GM12878 (cell line): ENCODE measurements around the gene DDX4. TPM values are rescaled to one million over a fixed set of nuclear protein-coding genes. Genes with fewer than 3 reads are reported as not detected.

Experiments used
- ATAC-seq: fragments of 200-7000 bp; cut with Tn5 transposase; 3 replicates; pipeline ENCODE4 v1.9.1; 2020; ENCODE audit warnings: mild to moderate bottlenecking, moderate library complexity
- BruUV-seq: library from RNA; stranded (reverse); fragments of 400-500 nt; replicated peaks from 2 replicates; lab custom pipeline; 2021; lab: Mats Ljungman, UMichigan
- CTCF ChIA-PET: fragments of 300-600 bp; sonication (Branson Sonifier 250); formaldehyde crosslinking; extraction: SDS; loops from one replicate; lab custom pipeline; 2021; ENCODE audit warnings: inconsistent platforms; lab: Yijun Ruan, JAX
- POLR2A ChIA-PET: fragments of 350-600 bp; formaldehyde crosslinking; extraction: SDS; loops from one replicate; lab custom pipeline; 2021; ENCODE audit warnings: inconsistent platforms; lab: Charles Lee
- RAD21 ChIA-PET: fragments of 300-600 bp; sonication (Branson Sonifier 250); formaldehyde crosslinking; loops from one replicate; lab custom pipeline; 2023; ENCODE audit warnings: antibody characterized with exemption; ENCODE audit not compliant: unreplicated experiment; lab: Charles Lee
- SMC1A ChIA-PET: fragments of 300-600 bp; sonication (Branson Sonifier 250); formaldehyde crosslinking; loops from one replicate; lab custom pipeline; 2023; ENCODE audit not compliant: unreplicated experiment, uncharacterized antibody; lab: Charles Lee
- DNase-seq: peaks from one replicate; pipeline ENCODE4 v3.0.0-alpha.2; 2011; ENCODE audit warnings: low read depth, low spot score
- FAIRE-seq: peaks from 3 replicates; lab custom pipeline; 2011; peaks lifted over from hg19 to GRCh38; lab: Jason Lieb, UNC
- H2AFZ ChIP-seq: 2 replicates; pipeline ENCODE4 v1.6.0; 2011; ENCODE audit warnings: low read depth, low read length, control low read depth; ENCODE audit not compliant: control insufficient read depth
- H3K27ac ChIP-seq: 2 replicates; pipeline ENCODE4 v1.5.1; 2011; ENCODE audit warnings: control low read depth; ENCODE audit not compliant: control insufficient read depth, insufficient read depth
- H3K27me3 ChIP-seq, 2 experiments: replicated peaks in 1 of 2; 2 replicates each; pipeline versions ENCODE4 v1.6.0 to v1.6.1; 2011; ENCODE audit warnings: low read length in 1 of 2; ENCODE audit not compliant: control insufficient read depth in 2 of 2, insufficient read depth in 2 of 2
- H3K36me3 ChIP-seq, 2 experiments: 2 replicates each; pipeline ENCODE4 v1.5.1; 2011; ENCODE audit warnings: low read length in 1 of 2; ENCODE audit not compliant: control insufficient read depth in 2 of 2, insufficient read depth in 2 of 2
- H3K4me1 ChIP-seq: 2 replicates; pipeline ENCODE4 v1.6.1; 2011; ENCODE audit warnings: mild to moderate bottlenecking, low read length, moderate library complexity, mixed read lengths; ENCODE audit not compliant: control insufficient read depth, insufficient read depth
- H3K4me2 ChIP-seq: 2 replicates; pipeline ENCODE4 v1.6.0; 2011; ENCODE audit warnings: control low read depth; ENCODE audit not compliant: control insufficient read depth, insufficient read depth
- H3K4me3 ChIP-seq: fragments of 200-600 bp; sonication (generic); 2 replicates; pipeline ENCODE4 v1.5.1; 2016
- H3K79me2 ChIP-seq: 2 replicates; pipeline ENCODE4 v1.6.0; 2011; ENCODE audit warnings: low read length; ENCODE audit not compliant: control insufficient read depth, insufficient read depth
- H3K9ac ChIP-seq: 2 replicates; pipeline ENCODE4 v1.8.0; 2011; ENCODE audit warnings: low read length, control low read depth, mixed read lengths; ENCODE audit not compliant: control insufficient read depth, insufficient read depth
- H3K9me3 ChIP-seq: replicated peaks from 3 replicates; pipeline ENCODE4 v1.5.1; 2011; ENCODE audit warnings: mild to moderate bottlenecking, low read length; ENCODE audit not compliant: control insufficient read depth, insufficient read depth
- H4K20me1 ChIP-seq: 2 replicates; pipeline ENCODE4 v1.6.0; 2011; ENCODE audit not compliant: control insufficient read depth, insufficient read depth
- BCL11A ChIP-seq: IDR thresholded peaks from 2 replicates; pipeline ENCODE4 v1.6.1; 2011; ENCODE audit warnings: low read depth, low read length
- BRCA1 ChIP-seq: IDR thresholded peaks from 2 replicates; pipeline ENCODE4 v1.6.1; 2011; ENCODE audit warnings: low read depth, low read length, improper control_type of control experiment
- CHD2 ChIP-seq: IDR thresholded peaks from 2 replicates; pipeline ENCODE4 v1.6.1; 2011; ENCODE audit warnings: low read depth, low read length, improper control_type of control experiment, borderline replicate concordance
- HDAC6 ChIP-seq: fragments of 200-600 bp; sonication (generic); IDR thresholded peaks from one replicate; pipeline ENCODE4 v1.8.0; 2017; ENCODE audit warnings: antibody characterized with exemption; ENCODE audit not compliant: unreplicated experiment
- IKZF2 ChIP-seq, 2 experiments: fragments of 450-650 bp; IDR thresholded peaks; 2 replicates each; pipeline ENCODE4 v1.6.1; 2017; ENCODE audit warnings: mild to moderate bottlenecking in 2 of 2, moderate library complexity in 2 of 2
- IRF3 ChIP-seq: fragments of 450-650 bp; IDR thresholded peaks from 2 replicates; pipeline ENCODE4 v1.6.1; 2014; ENCODE audit warnings: mild to moderate bottlenecking
- JUNB ChIP-seq: IDR thresholded peaks from 2 replicates; pipeline ENCODE4 v1.6.1; 2016; ENCODE audit warnings: antibody characterized with exemption, mild to moderate bottlenecking
- JUND ChIP-seq: IDR thresholded peaks from 2 replicates; pipeline ENCODE4 v1.6.1; 2012; ENCODE audit warnings: low read depth, mild to moderate bottlenecking, low read length, improper control_type of control experiment, moderate library complexity
- KLF5 ChIP-seq: fragments of 450-650 bp; IDR thresholded peaks from 2 replicates; pipeline ENCODE4 v1.6.1; 2014; ENCODE audit warnings: mild to moderate bottlenecking; ENCODE audit not compliant: partially characterized antibody
- MLLT1 ChIP-seq: fragments of 450-650 bp; IDR thresholded peaks from 2 replicates; pipeline ENCODE4 v1.6.1; 2016; ENCODE audit warnings: mild to moderate bottlenecking
- MYC ChIP-seq: IDR thresholded peaks from 2 replicates; pipeline ENCODE4 v1.6.1; 2011; ENCODE audit warnings: mild to moderate bottlenecking, low read length, moderate library complexity, inconsistent platforms; ENCODE audit not compliant: insufficient read depth, insufficient replicate concordance, insufficient read length, severe bottlenecking
- NFIC ChIP-seq: IDR thresholded peaks from 2 replicates; pipeline ENCODE4 v1.6.1; 2012; ENCODE audit warnings: low read depth, mild to moderate bottlenecking, inconsistent platforms, low read length, moderate library complexity
- NFXL1 ChIP-seq: fragments of 450-650 bp; IDR thresholded peaks from 2 replicates; pipeline ENCODE4 v1.6.1; 2017; ENCODE audit warnings: antibody characterized with exemption, mild to moderate bottlenecking, borderline replicate concordance
- NR2C1 ChIP-seq: fragments of 450-650 bp; IDR thresholded peaks from 2 replicates; pipeline ENCODE4 v1.6.1; 2017; ENCODE audit warnings: antibody characterized with exemption, mild to moderate bottlenecking, moderate library complexity
- NR2F1 ChIP-seq: fragments of 450-650 bp; conservative IDR thresholded peaks from 2 replicates; pipeline ENCODE4 v1.6.1; 2017; ENCODE audit warnings: mild to moderate bottlenecking
- SMC3 ChIP-seq: IDR thresholded peaks from 2 replicates; pipeline ENCODE4 v1.6.1; 2011; ENCODE audit warnings: low read length, improper control_type of control experiment, borderline replicate concordance
- SP1 ChIP-seq: IDR thresholded peaks from one replicate; pipeline ENCODE4 v1.6.1; 2011; ENCODE audit warnings: low read depth, low read length
- SPI1 ChIP-seq: IDR thresholded peaks from 2 replicates; pipeline ENCODE4 v1.6.1; 2011; ENCODE audit warnings: low read depth, mild to moderate bottlenecking, low read length, moderate library complexity, borderline replicate concordance; ENCODE audit not compliant: insufficient read depth
- ZNF217 ChIP-seq: fragments of 450-650 bp; IDR thresholded peaks from 2 replicates; pipeline ENCODE4 v1.6.1; 2017; ENCODE audit warnings: antibody characterized with exemption, mild to moderate bottlenecking
- WGBS: methylation state at CpG from one replicate; pipeline ENCODE4 v1.1.6; 2016; ENCODE audit warnings: low lambda C conversion rate; ENCODE audit not compliant: insufficient replicate concordance, insufficient coverage; ENCODE audit errors: missing lambda C conversion rate; 5-methylcytosine and 5-hydroxymethylcytosine counted together
- in situ Hi-C: fragments of 300-500 bp; cut with MboI; formaldehyde crosslinking; loops from 9 replicates; pipeline ENCODE4 v1.14.3; 2018; ENCODE audit warnings: mixed read lengths
- intact Hi-C: fragments of 100-400 bp; cut with micrococcal nuclease; formaldehyde crosslinking; loops from one replicate; pipeline ENCODE4 v1.14.2; 2022; ENCODE audit not compliant: unreplicated experiment
- polyA plus RNA-seq, 11 experiments: library from polyadenylated mRNA; depleted of rRNA in 4 of 11; unstranded in 6 of 11; stranded (reverse) in 5 of 11; fragments of >200 nt; fragmentation: Nextera tagmentation in 4 of 11; fragmentation: Illumina TruSeq in 1 of 11; extraction: Ambion mirVana in 4 of 11; extraction: Trizol in 1 of 11; gene quantifications; 1 replicate in 1 of 11; 2 replicates in 10 of 11; pipeline versions ENCODE4 v1.2.1 to v1.2.3, GENCODE V29; 2011 to 2016; ENCODE audit warnings: inconsistent platforms in 2 of 11, missing spikeins in 2 of 11, low read depth in 1 of 11
- total RNA-seq, 4 experiments: library from RNA; depleted of rRNA in 3 of 4; stranded (reverse); fragments of >200 nt in 3 of 4; fragmentation: Illumina TruSeq in 1 of 4; extraction: Trizol in 1 of 4; gene quantifications; 2 replicates each; pipeline versions ENCODE4 v1.2.1 to v1.2.3, GENCODE V29; 2013 to 2021

The DDX4 gene
- total and polyA plus RNA-seq, 10 of the 15 experiments (the other 5 are each of a cell fraction or from before 2014, with no cell fraction given) = 0.05 to 0.36 (median 0.09) TPM; not detected in 4

- Histone ChIP-seq H2AFZ (no peak overlapping the region), H3K27me3 (no peaks in the 10 kb centered on the region), H3K9ac (no peak overlapping the region), H3K4me2 (0 out of 2 replicates have a peak overlapping the region, but pooled peaks have one; percentile 25), H3K79me2 (no peaks in the 10 kb centered on the region), H3K36me3 (no peaks in the 10 kb centered on the region; a peak in 1 of 4 replicates), H3K27ac (no peak overlapping the region), H3K9me3 (peaks cover 2% of the 10 kb centered on the region; the same call in 2 of the 3 replicates), H3K4me1 (peaks cover 20% of the 10 kb centered on the region), H4K20me1 (no peaks in the 10 kb centered on the region), H3K4me3 (no peak overlapping the region)
- FAIRE-seq (no peak), DNase-seq (no peak), ATAC-seq (peak; percentile 32; the same call in 2 of the 3 replicates)
- RAD21 ChIA-PET = interaction anchor here (1.0 to 1.3 kb wide), 2 partner anchors 10 to 404 kb away, joined by 3 to 4 read pairs; no protein-coding TSS in a partner anchor
- CTCF ChIA-PET = interaction anchor here (0.8 to 3.1 kb wide), 2 partner anchors 10 to 77 kb away, joined by 3 to 21 read pairs; no protein-coding TSS in a partner anchor
- BruUV-seq = no TSS peak
- SMC1A ChIA-PET = interaction anchor here (0.7 to 0.8 kb wide), 2 partner anchors 10 to 207 kb away, joined by 3 to 7 read pairs; no protein-coding TSS in a partner anchor
- POLR2A ChIA-PET = interaction anchor here (1.5 kb wide), 1 partner anchor 11 kb away, joined by 5 read pairs; the partner anchor contains the start of gene SLC38A9
- WGBS = 52% methylated on average over 3 of the region's 3 CpGs
- intact Hi-C loops = no loop called here
- TF ChIP-seq MLLT1 (no peak), SMC3 (no peak), NR2C1 (no peak), HDAC6 (no peak), MYC (no peak), BRCA1 (no peak), JUND (no peak), IKZF2 (IDR thresholded peaks at IDR 0.05) (no peak), ZNF217 (no peak), KLF5 (no peak), JUNB (no peak; the same call in 1 of the 2 replicates), CHD2 (no peak), SPI1 (no peak), NFXL1 (no peak), IRF3 (no peak), SP1 (no peak), NFIC (no peak), NR2F1 (no peak), BCL11A (no peak)
- in situ Hi-C loops = no loop called here
Observed at GRCh38 chr5:55701462-55702103, 36.3 kb upstream of the DDX4 start.
